OCI-LY7 (cell line): ENCODE measurements around the gene TIGD6.

ENCODE experiments used
- CTCF ChIP-seq: fragments of 200-600 bp; sonication (generic); conservative IDR thresholded peaks from 2 replicates; pipeline ENCODE4 v1.5.1; 2014; ENCODE audit warnings: mild to moderate bottlenecking, antibody characterized with exemption, low read length, moderate library complexity, mixed read lengths
- EZH2phosphoT487 ChIP-seq: fragments of 200-600 bp; sonication (generic); IDR thresholded peaks from 2 replicates; pipeline ENCODE4 v1.6.1; 2018; ENCODE audit warnings: low read depth, borderline replicate concordance, mild to moderate bottlenecking, mixed run types, antibody characterized with exemption, low read length, moderate library complexity, mixed read lengths

GRCh38 chr5:150015415-150015814, 15.0 kb upstream of the TIGD6 start:
- TF ChIP-seq CTCF, result no peak
- TF ChIP-seq EZH2phosphoT487, result no peak
